Heart left ventricle (tissue), 13 donors: ENCODE measurements around the gene TUBB2A.

Experiments used
- POLR2A ChIP-seq, 2 donors: fragments of 450-650 bp; IDR thresholded peaks; one replicate each; pipeline ENCODE4 v1.6.1; 2017; ENCODE audit warnings: antibody characterized with exemption in 2 of 2, mild to moderate bottlenecking in 2 of 2, moderate library complexity in 2 of 2
- TF ChIP-seq, protein P1 (sequence below), 12 donors: fragments of 200-600 bp; sonication (generic) in 4 of 12; IDR thresholded peaks; one replicate each; pipeline versions ENCODE4 v1.5.0 to v1.8.0; 2018 to 2022; ENCODE audit warnings: antibody characterized with exemption in 12 of 12, mild to moderate bottlenecking in 5 of 12
- donor health status: ischemic (EF 13 %, LVEDD 7.1; RV severe dilation, severe dysfunction).
- donor health status: DM: no; HTN: yes; CAD: no.
- donor health status: DM: no; HTN: no; CAD: no.
- donor health status: ischemic (EF 25% LVEDD 6.9; RV normal size, moderate dysfunction).
- donor health status: ischemic (EF 25% LVEDD 5.7; RV mildly dilated, moderate dysfunction).
- donor health status: ischemic (EF 35%, LVEDD 5.7; RV mildly dilated, moderate dysfunction).
- donor health status: nonischemic (EF 11% LVEDD 7.7; RV severe dilation, severe dysfunction).
- donor health status: DM: yes; HTN: yes; CAD: no.
- donor health status: PGD.
- donor health status: ischemic (EF 29% LVEDD 5.4; RV normal size, mild dysfunction).
- donor health status: nonischemic (EF 23%, LVEDD 6.1; RV moderate dilation, normal function).

GRCh38 chr6:3119040-3119723, 38.2 kb downstream of the TUBB2A start:
- TF ChIP-seq, protein P1, sequence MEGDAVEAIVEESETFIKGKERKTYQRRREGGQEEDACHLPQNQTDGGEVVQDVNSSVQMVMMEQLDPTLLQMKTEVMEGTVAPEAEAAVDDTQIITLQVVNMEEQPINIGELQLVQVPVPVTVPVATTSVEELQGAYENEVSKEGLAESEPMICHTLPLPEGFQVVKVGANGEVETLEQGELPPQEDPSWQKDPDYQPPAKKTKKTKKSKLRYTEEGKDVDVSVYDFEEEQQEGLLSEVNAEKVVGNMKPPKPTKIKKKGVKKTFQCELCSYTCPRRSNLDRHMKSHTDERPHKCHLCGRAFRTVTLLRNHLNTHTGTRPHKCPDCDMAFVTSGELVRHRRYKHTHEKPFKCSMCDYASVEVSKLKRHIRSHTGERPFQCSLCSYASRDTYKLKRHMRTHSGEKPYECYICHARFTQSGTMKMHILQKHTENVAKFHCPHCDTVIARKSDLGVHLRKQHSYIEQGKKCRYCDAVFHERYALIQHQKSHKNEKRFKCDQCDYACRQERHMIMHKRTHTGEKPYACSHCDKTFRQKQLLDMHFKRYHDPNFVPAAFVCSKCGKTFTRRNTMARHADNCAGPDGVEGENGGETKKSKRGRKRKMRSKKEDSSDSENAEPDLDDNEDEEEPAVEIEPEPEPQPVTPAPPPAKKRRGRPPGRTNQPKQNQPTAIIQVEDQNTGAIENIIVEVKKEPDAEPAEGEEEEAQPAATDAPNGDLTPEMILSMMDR (IDR thresholded peaks at IDR 0.05) = no peak
- TF ChIP-seq POLR2A (IDR thresholded peaks at IDR 0.05) = no peak
